Karpas-422 (cell line): Measurements from ENCODE around the gene PKD2L1. TPM values are rescaled to one million over a fixed set of nuclear protein-coding genes. Genes with fewer than 3 reads are reported as not detected.
"Not testable (repeated sequence)": the region's sequence is repeated elsewhere in the genome, so short reads cannot be mapped to it uniquely, and the experiment has no call there.

Experiments
- DNase-seq: peaks from one replicate; pipeline ENCODE4 v3.0.0-alpha.2; 2015
- H2AFZ ChIP-seq: fragments of 200-600 bp; sonication (generic); 2 replicates; pipeline ENCODE4 v1.6.1; 2014; ENCODE audit warnings: antibody characterized with exemption, low read length, mixed read lengths
- H3K27ac ChIP-seq: fragments of 200-600 bp; sonication (generic); 2 replicates; pipeline ENCODE4 v1.5.1; 2014; ENCODE audit warnings: mild to moderate bottlenecking, low read length, moderate library complexity
- H3K27me3 ChIP-seq: fragments of 200-600 bp; sonication (generic); 2 replicates; pipeline ENCODE4 v1.6.1; 2014; ENCODE audit warnings: low read length, mixed read lengths
- H3K36me3 ChIP-seq: fragments of 200-600 bp; sonication (generic); 2 replicates; pipeline ENCODE4 v1.6.1; 2014; ENCODE audit warnings: low read length, mixed read lengths; ENCODE audit not compliant: insufficient read depth
- H3K4me1 ChIP-seq: fragments of 200-600 bp; sonication (generic); 2 replicates; pipeline ENCODE4 v1.6.1; 2014; ENCODE audit warnings: mild to moderate bottlenecking, low read length, mixed read lengths
- H3K4me2 ChIP-seq: fragments of 200-600 bp; sonication (generic); 2 replicates; pipeline ENCODE4 v1.6.1; 2014; ENCODE audit warnings: low read length, low read depth, mild to moderate bottlenecking; ENCODE audit not compliant: poor library complexity, severe bottlenecking
- H3K4me3 ChIP-seq: fragments of 200-600 bp; sonication (generic); 2 replicates; pipeline ENCODE4 v1.5.1; 2014; ENCODE audit warnings: mild to moderate bottlenecking, antibody characterized with exemption, low read length, mixed read lengths
- H3K79me2 ChIP-seq: fragments of 200-600 bp; sonication (generic); 2 replicates; pipeline ENCODE4 v1.6.1; 2014; ENCODE audit warnings: mild to moderate bottlenecking, low read length, mixed read lengths
- H3K9ac ChIP-seq: fragments of 200-600 bp; sonication (generic); 2 replicates; pipeline ENCODE4 v1.6.0; 2014; ENCODE audit warnings: low read length
- H3K9me2 ChIP-seq: fragments of 200-600 bp; sonication (generic), shearing (Covaris generic); replicated peaks from 2 replicates; pipeline ENCODE4 v1.6.0; 2014; ENCODE audit warnings: mild to moderate bottlenecking, low read length, moderate library complexity; ENCODE audit not compliant: insufficient read depth
- H3K9me3 ChIP-seq: fragments of 300-700, 200-600 bp; sonication (generic); 2 replicates; pipeline ENCODE4 v1.6.1; 2014; ENCODE audit warnings: low read length, mixed read lengths
- H4K20me1 ChIP-seq: fragments of 200-600 bp; sonication (generic); 2 replicates; pipeline ENCODE4 v1.6.1; 2014; ENCODE audit warnings: mild to moderate bottlenecking, antibody characterized with exemption, low read length, low read depth; ENCODE audit not compliant: insufficient read depth
- total RNA-seq: library from RNA; depleted of rRNA; stranded (reverse); fragments of >200 nt; shearing (Covaris generic); gene quantifications from 2 replicates; pipeline ENCODE4 v1.2.3, GENCODE V29; 2014; ENCODE audit warnings: low replicate concordance

PKD2L1 gene
- total RNA-seq, 1 experiment from 2014 or later = 0.07 TPM

- Histone ChIP-seq H3K4me3 (no peak overlapping the region), H3K79me2 (no peaks in the 10 kb centered on the region), H2AFZ (no peak overlapping the region), H4K20me1 (no peaks in the 10 kb centered on the region), H3K9ac (no peak overlapping the region), H3K27me3 (no peaks in the 10 kb centered on the region), H3K27ac (no peak overlapping the region), H3K4me2 (no peak overlapping the region), H3K36me3 (no peaks in the 10 kb centered on the region), H3K9me3 (no peaks in the 10 kb centered on the region), H3K4me1 (no peaks in the 10 kb centered on the region), H3K9me2 (no peaks in the 10 kb centered on the region)
- no peak for DNase-seq
Observed at GRCh38 chr10:100315615-100316014, 14.4 kb downstream of the PKD2L1 start.

- Histone ChIP-seq H3K4me1 (no peaks in the 10 kb centered on the region), H3K36me3 (no peaks in the 10 kb centered on the region), H3K27ac (no peak overlapping the region), H3K27me3 (no peaks in the 10 kb centered on the region), H3K9me3 (no peaks in the 10 kb centered on the region), H3K79me2 (no peaks in the 10 kb centered on the region), H2AFZ (no peak overlapping the region), H3K9me2 (no peaks in the 10 kb centered on the region), H3K9ac (no peak overlapping the region), H4K20me1 (no peaks in the 10 kb centered on the region), H3K4me3 (no peak overlapping the region), H3K4me2 (no peak overlapping the region)
- no peak for DNase-seq
Observed at GRCh38 chr10:100311298-100311697, 18.7 kb downstream of the PKD2L1 start.

GRCh38 chr10:100307684-100308083 is 22.3 kb downstream of the PKD2L1 start:
- no peaks in the 10 kb centered on the region for H3K79me2 ChIP-seq
- H3K9ac ChIP-seq = no peak overlapping the region
- no peak for DNase-seq
- H3K27me3 ChIP-seq = no peaks in the 10 kb centered on the region
- H3K9me2 ChIP-seq = no peaks in the 10 kb centered on the region
- no peaks in the 10 kb centered on the region for H4K20me1 ChIP-seq
- no peak overlapping the region for H3K4me3 ChIP-seq
- H3K27ac ChIP-seq = no peak overlapping the region
- no peaks in the 10 kb centered on the region for H3K9me3 ChIP-seq
- no peak overlapping the region for H3K4me2 ChIP-seq
- no peaks in the 10 kb centered on the region for H3K4me1 ChIP-seq
- H3K36me3 ChIP-seq = no peaks in the 10 kb centered on the region
- H2AFZ ChIP-seq = no peak overlapping the region

GRCh38 chr10:100306861-100307260 is 23.2 kb downstream of the PKD2L1 start:
- Histone ChIP-seq H3K9me2 (no peaks in the 10 kb centered on the region), H4K20me1 (no peaks in the 10 kb centered on the region), H3K4me2 (no peak overlapping the region), H2AFZ (no peak overlapping the region), H3K9ac (no peak overlapping the region), H3K27ac (no peak overlapping the region), H3K4me3 (no peak overlapping the region), H3K27me3 (no peaks in the 10 kb centered on the region), H3K9me3 (no peaks in the 10 kb centered on the region), H3K79me2 (no peaks in the 10 kb centered on the region), H3K36me3 (no peaks in the 10 kb centered on the region), H3K4me1 (no peaks in the 10 kb centered on the region)
- no peak for DNase-seq

- no peaks in the 10 kb centered on the region for H4K20me1 ChIP-seq
- no peaks in the 10 kb centered on the region for H3K36me3 ChIP-seq
- no peaks in the 10 kb centered on the region for H3K79me2 ChIP-seq
- no peaks in the 10 kb centered on the region for H3K9me2 ChIP-seq
- H2AFZ ChIP-seq = no peak overlapping the region
- no peaks in the 10 kb centered on the region for H3K9me3 ChIP-seq
- no peak overlapping the region for H3K27ac ChIP-seq
- H3K4me2 ChIP-seq = no peak overlapping the region
- no peaks in the 10 kb centered on the region for H3K4me1 ChIP-seq
- no peak overlapping the region for H3K9ac ChIP-seq
- H3K27me3 ChIP-seq = no peaks in the 10 kb centered on the region
- no peak for DNase-seq
- no peak overlapping the region for H3K4me3 ChIP-seq
Observed at GRCh38 chr10:100304414-100304813, 25.6 kb downstream of the PKD2L1 start.

- H3K4me2 ChIP-seq = no peak overlapping the region
- no peaks in the 10 kb centered on the region for H4K20me1 ChIP-seq
- H3K4me3 ChIP-seq = no peak overlapping the region
- H3K27me3 ChIP-seq = no peaks in the 10 kb centered on the region
- no peak overlapping the region for H3K9ac ChIP-seq
- no peaks in the 10 kb centered on the region for H3K9me3 ChIP-seq
- DNase-seq = peak; percentile 64
- H3K36me3 ChIP-seq = no peaks in the 10 kb centered on the region
- no peaks in the 10 kb centered on the region for H3K9me2 ChIP-seq
- no peak overlapping the region for H2AFZ ChIP-seq
- no peaks in the 10 kb centered on the region for H3K79me2 ChIP-seq
- H3K27ac ChIP-seq = no peak overlapping the region
- no peaks in the 10 kb centered on the region for H3K4me1 ChIP-seq
Observed at GRCh38 chr10:100303724-100304319, 26.2 kb downstream of the PKD2L1 start.

GRCh38 chr10:100301123-100301522 is 28.9 kb downstream of the PKD2L1 start:
- DNase-seq, H3K36me3 ChIP-seq, H3K4me2 ChIP-seq, H2AFZ ChIP-seq, H3K79me2 ChIP-seq, H3K4me3 ChIP-seq, H3K9me3 ChIP-seq, H3K9me2 ChIP-seq, H3K9ac ChIP-seq, H3K27me3 ChIP-seq, H3K27ac ChIP-seq, H4K20me1 ChIP-seq: not testable (repeated sequence)
- H3K4me1 ChIP-seq = peaks cover 23% of the 10 kb centered on the region

- Histone ChIP-seq H3K27me3 (no peaks in the 10 kb centered on the region), H3K4me1 (peaks cover 23% of the 10 kb centered on the region), H3K27ac (no peak overlapping the region), H3K36me3 (no peaks in the 10 kb centered on the region), H3K9me2 (no peaks in the 10 kb centered on the region), H3K9ac (no peak overlapping the region), H3K9me3 (no peaks in the 10 kb centered on the region), H3K4me3 (no peak overlapping the region), H3K4me2 (peak overlapping the region; percentile 48), H3K79me2 (no peaks in the 10 kb centered on the region), H4K20me1 (no peaks in the 10 kb centered on the region), H2AFZ (no peak overlapping the region)
- DNase-seq = no peak
Observed at GRCh38 chr10:100297242-100297641, 32.8 kb downstream of the PKD2L1 start.

GRCh38 chr10:100293066-100293465 is 37.0 kb downstream of the PKD2L1 start:
- Histone ChIP-seq H4K20me1 (no peaks in the 10 kb centered on the region), H2AFZ (no peak overlapping the region), H3K9me3 (no peaks in the 10 kb centered on the region), H3K4me2 (no peak overlapping the region), H3K27ac (no peak overlapping the region), H3K4me3 (no peak overlapping the region), H3K36me3 (no peaks in the 10 kb centered on the region), H3K27me3 (no peaks in the 10 kb centered on the region), H3K4me1 (peaks cover 19% of the 10 kb centered on the region), H3K79me2 (no peaks in the 10 kb centered on the region), H3K9me2 (no peaks in the 10 kb centered on the region), H3K9ac (no peak overlapping the region)
- DNase-seq = no peak
